ENCODE data around the gene SHISA9.

The SHISA9 gene

DNA sequence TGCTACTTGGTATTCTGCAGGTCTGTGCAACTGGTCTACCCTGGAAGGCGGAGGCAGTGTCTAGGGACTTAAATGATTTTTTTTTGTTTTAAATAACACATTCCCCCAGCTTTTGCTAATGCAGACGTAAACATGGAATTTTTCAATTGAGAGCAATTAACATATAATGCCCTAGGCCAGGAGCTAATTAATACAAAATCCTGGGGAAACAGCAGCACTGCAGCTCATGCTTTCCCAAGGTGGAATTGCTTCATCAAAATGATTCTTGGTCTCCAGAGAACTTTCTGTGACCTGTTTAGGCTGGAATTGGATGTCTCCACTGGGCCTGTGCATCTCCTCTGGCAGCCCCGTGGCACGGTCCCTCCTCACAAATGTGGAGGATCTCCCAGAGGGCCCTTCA, 50.6 kb downstream of the SHISA9 start:
- no peak for DNase-seq (ENCODE audit: low read depth in 2 of 2)

DNA sequence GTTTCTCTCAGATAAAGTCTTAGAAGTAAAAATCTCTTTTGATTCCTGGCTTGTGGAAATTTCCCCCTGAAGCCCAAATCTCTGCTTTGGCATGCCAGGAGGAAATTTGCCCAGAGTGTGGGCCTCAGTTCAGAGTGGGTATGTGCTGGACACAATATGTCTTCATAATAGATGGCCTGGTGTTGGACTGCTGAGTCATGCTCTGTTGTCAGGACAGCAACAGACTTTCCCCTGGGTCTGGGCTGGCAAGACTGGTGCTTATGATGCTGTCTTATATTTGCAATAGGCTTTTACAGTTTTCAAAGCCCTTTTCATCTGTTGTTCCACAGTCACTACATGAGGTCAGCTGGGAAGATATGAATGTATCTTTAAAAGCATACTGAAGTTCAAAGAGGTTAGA, 57.0 kb downstream of the SHISA9 start:
- DNase-seq (ENCODE audit: low read depth in 2 of 2) = no peak

DNA sequence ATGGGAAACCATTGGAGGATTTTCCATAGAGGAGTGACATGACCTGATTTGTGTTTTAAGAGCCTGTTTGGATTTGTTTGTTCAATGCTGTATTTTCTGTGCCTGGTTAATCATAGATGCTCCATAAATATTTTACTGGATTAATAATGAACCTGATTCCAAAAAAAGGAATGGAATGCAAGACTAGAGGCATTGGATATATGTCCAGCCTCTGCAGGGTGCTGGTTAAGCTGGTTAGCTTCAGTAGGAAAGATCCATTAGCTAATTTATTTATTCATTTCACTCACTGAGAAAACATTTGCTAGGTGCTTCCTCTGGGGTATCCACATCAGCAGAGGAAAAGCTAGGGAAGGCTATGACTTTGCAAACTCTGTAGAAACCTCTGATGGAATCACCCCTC, 57.7 kb downstream of the SHISA9 start:
- DNase-seq (ENCODE audit: low read depth in 2 of 2) = no peak

DNA sequence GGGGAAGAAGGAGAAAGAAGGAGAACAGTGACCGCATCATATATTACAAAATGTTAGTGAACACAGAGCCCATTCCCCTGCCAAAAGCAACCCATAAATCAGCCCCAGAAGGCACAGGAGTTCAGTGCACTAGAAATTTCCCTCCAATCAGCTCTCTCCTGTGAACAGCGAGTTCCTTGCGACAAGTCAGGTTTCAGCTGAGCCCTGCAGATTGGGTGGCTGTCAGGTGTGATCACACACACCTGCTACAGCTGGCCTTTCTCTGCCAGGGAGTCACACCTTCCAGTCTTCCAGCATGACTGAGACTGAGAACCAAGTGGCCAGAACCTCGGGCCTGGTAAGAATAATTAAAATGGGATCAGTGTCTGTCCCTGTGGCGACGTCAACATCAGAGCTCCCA, 60.2 kb downstream of the SHISA9 start:
- no peak for DNase-seq (ENCODE audit: low read depth in 2 of 2)

DNA sequence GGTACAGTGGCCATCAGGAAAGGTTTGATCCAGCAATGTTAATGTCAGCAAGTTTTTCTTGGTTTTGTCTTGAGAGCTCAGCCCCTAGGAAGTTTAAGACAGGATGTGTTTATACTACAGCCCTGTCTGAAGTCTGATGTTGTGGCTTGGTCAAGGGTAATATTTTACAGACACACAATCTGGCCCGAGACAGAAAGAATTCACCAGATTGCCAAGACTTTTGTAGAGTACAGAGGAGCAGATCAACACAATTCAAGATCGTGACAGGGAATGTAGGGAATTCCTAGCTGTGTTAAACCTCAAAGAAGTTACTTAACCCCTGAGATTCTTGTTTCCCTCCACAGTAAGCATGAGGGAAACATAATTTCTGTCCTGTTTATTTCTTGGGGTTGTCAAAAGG, 63.1 kb downstream of the SHISA9 start:
- DNase-seq (ENCODE audit: low read depth in 2 of 2) = no peak

DNA sequence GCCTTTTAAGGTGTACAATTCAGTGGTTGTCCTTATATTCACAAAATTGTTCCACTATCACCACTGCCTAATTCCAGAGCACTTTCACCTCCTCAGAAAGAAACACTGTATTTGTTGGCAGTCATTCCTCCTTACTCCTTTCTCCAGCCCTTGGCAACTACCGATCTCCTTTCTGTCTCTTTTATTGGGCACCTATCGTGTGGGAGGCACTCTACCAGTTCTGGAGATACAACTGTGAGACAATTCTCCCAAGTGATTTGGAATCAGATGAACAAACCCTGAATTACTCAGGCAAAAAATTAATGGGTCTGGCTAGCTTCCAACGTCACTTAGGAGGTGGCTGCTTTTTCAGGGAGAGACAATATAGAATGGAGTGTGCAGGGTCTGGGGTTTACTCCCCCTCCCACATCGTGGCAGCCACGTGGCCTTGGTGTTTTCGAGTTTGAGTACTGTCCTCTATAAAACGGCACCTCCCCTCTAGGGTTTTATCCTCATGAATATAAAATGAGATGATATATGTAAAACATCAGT, 63.9 kb downstream of the SHISA9 start:
- DNase-seq (ENCODE audit: low read depth in 2 of 2) = no peak

DNA sequence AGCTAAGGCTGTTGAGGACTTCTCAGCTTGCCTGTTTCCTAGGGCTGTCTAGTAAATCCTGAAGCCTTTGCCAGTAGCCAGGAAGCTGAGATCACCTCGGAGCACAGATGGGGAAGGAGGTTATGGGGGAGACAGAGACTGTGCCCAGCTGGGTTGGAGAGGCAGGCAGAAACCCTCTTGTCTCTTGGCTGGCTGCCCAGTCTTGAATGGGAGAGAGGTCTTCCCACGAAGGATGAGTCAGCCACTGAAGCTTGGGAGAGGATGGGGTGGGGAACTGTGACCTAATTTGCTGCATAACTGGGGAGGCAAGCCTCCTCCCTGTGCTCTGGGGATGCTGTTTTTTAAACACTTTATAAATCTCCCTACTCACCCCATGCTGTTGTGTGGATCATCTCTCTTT, 69.8 kb downstream of the SHISA9 start:
- no peak for DNase-seq (ENCODE audit: low read depth in 2 of 2)

DNA sequence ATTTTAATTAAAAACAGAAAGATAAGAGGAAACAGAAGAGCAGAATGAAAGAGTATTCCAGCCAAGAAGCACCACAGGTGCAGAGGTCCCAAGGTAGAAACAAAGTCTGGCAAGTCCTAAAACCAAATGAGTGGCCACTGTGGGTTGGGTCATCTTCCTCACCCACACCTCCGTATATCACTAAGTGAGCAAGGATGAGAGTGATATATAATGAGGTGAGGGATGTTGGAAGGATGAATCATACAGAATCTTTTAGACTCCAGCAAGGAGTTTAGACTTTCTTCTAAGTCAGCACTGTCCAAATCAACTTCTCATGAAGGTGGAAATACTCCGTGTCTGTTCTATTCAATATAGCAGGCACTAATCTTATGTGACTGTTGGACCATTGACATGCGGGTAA, 70.8 kb downstream of the SHISA9 start:
- DNase-seq (ENCODE audit: low read depth in 2 of 2) = no peak

DNA sequence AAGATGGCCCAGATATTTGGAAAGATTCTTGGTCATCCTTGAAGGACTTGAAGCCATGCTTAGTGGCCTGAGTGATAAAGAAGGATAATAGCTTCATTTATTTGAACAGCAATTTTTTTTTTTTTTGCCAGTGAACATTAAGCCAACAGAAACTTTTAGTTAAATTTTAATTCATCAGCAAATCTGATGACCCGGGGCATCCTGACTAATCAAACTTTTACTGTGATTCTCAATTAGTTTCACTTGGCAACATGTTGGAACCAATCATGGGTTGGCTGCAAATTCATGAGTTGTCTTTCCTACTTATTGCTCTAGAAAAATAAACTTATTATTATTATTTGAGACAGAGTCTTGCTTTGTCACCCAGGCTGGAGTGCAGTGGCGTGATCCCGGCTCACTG, 74.4 kb downstream of the SHISA9 start:
- DNase-seq (ENCODE audit: low read depth in 2 of 2) = no peak

DNA sequence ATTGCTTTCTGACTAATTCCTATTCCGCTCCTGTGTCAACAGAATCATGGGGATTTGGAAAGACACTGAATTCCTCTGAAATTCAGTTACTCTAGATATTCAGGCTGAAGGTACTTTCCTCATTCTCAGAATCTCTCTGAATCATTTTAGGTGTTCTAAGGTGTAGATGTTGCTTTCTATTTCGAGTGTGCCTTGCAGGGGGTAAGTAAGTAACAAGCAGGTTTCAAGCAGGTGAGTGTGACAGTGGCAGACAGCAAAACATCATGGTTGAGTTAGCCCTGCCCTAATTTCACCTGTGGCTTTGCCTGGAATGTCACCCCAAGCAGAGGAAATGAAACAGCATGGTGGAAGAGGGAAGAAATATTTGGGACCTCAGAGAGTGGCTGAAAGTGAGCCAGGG, 75.1 kb downstream of the SHISA9 start:
- DNase-seq (ENCODE audit: low read depth in 2 of 2) = no peak

DNA sequence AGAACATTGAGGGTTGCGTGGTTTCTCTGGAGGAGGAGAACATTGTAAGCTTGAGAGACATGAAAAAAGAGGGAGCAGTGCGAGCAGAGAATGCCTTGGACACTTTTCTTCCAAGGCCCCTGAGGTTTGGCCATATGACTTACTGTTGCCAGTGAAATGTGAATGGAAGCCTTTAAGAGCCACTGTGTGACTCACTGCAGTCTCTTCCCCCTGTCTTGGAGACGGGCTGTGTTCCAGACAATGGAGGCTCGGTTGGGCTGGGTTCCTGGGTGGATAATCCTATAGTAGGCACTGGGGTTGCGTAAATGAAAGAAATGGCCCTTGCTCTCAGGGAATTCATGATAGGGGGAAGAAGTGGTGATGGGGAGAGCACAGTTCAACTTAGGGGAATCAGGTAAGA, 75.5 kb downstream of the SHISA9 start:
- no peak for DNase-seq (ENCODE audit: low read depth in 2 of 2)

DNA sequence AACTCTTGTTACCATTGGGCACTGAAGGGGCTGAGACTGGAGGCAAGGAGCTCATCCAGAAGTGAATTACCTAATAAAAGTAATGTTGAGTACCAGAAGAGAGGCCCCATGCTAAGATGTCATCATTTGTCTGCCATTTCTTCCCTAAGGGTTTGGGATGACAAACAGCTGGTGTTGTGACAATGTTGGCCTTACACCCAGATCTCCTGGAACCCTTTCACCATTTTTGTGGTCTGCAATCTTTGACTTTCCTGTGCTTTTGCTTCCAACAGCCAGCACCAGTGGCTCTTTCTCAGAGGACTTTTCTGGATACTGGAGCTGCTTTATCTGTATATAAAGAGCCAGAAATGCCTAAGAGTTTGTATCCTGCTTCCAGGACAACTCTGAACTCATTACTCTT, 84.1 kb downstream of the SHISA9 start:
- no peak for DNase-seq (ENCODE audit: low read depth in 2 of 2)

DNA sequence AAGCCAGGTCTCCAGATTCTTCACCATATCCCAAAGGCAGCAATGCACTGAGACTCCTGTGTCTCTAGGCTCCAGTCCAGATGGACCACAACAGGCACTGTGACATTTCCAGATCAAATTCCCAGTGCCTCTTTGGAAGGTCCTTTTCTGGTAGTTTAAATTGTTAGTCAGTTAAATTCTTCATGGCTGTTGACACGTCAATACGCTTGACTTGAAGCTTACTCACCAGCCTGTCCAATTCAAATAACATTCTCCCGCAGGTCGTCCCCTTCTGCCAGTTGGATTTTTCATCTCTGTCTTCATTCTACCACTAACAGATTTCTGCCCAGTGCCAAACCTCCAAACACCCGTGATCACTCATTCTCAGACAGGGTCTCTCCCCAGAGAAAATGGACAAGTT, 86.7 kb downstream of the SHISA9 start:
- DNase-seq (ENCODE audit: low read depth in 2 of 2) = no peak

DNA sequence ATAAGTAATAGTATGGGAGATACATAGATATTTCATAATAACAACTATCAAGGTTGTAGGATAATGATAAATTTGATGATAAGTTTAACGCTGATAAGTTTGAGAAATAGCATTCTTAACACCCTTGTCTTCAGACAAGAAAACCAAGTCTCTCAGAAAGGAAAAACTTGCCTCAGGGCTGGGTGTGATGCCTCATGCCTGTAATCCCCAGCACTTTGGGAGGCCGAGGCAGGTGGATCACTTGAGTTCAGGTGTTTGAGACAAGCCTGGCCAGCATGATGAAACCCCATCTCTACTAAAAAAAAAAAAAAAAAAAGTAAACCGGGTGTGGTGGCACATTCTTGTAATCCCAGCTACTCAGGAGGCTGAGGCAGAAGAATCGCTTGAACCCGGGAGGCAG, 90.7 kb downstream of the SHISA9 start:
- DNase-seq (ENCODE audit: low read depth in 2 of 2) = no peak

DNA sequence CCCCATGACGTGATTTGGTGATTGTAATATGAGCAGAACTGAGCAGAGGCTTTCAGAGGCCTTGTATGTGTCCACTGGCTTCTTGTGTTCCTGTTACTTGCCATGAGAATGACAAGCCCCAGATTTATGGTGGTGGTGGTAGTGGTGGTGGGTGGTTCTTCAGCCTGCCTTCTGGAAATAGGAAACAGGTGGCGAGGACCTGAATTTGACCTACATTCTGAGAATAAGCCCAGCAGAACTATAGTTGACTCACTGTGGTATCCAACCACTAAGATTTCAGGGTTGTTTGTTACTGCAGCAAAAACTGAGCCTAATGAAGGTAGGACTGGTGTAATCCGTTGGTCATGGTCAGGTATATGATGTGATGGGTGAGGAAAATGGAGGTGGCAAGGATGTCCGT, 93.0 kb downstream of the SHISA9 start:
- no peak for DNase-seq (ENCODE audit: low read depth in 2 of 2)

DNA sequence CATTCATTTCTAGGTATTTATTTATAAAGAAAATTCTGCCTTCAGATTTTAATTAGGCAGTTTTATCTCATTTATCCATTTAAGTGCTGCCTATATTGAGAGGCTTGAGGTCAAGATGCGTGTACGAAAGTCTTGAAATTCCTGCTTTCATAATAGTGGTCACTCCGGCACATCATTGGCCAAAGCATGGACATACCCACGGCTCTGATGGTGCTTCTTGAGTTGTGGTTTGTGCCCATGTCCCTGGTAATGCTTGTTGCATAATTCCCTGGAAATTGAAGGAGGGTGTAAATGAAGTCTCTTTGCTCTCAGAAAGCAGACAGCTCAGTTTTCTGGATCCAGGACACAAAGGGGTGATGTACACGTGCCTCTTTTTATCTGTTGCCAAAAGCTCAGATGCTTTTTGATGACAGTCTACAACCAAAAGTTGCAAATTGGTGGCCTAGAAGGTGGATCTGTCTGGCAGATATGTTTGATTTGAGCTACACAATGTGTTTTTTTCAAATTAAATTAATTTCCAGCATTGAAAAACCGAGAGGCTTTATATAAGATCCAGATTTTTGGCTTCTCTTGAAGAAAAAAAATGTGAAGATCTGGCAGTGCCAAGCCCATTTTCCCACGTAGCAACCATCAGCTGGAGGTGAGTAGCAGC, 94.4 kb downstream of the SHISA9 start:
- no peak for DNase-seq (ENCODE audit: low read depth in 2 of 2)

DNA sequence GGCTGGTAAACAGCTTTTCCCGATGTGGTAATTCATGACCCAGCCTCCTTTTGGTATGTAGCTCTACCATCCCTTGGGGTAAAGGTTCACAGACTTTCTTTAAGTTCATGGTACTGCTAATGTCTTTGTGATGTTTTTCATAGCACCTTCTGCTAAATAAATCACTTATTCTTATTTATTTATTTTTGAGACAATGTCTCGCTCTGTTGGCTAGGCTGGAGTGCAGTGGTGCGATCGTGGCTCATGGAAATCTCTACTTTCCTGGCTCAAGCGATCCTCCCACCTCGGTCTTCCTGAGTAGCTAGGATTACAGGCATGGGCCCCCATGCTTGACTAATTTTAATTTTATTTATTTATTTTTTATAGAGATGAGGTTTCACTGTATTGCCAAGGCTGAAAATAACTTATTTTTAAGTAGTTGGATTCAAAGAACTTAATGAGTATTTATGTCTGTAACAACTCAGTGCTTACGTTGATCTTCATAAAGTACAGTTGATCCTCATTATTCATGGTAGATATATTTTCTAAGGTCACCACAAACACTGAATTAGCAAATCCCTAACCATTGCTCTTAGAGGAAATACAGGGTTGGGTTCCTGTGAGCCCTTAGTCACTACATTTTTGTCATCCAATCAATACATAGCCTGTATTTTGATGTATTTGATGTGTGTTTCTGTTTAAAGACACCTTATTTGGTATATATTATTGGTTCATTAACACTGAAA, 97.1 kb downstream of the SHISA9 start:
- no peak for DNase-seq (ENCODE audit: low read depth in 2 of 2)

DNA sequence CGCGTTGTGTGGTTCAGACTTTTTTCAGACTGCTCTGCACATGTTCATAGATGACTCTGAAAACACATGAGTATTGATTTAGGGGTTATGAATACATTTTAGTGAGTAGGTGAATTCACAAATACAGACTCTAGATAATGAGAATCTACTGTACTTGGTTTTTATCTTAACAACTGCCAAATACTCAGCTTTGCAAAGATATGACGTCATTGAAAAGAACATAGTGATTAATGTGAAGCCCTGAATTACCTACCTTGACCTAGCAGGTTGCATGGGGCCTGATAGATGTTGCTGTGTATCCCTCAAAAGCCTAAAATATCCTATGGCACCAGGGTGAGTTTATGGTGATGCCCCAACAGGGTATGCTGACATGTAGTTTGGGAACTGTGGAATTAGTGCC, 98.0 kb downstream of the SHISA9 start:
- no peak for DNase-seq (ENCODE audit: low read depth in 2 of 2)

DNA sequence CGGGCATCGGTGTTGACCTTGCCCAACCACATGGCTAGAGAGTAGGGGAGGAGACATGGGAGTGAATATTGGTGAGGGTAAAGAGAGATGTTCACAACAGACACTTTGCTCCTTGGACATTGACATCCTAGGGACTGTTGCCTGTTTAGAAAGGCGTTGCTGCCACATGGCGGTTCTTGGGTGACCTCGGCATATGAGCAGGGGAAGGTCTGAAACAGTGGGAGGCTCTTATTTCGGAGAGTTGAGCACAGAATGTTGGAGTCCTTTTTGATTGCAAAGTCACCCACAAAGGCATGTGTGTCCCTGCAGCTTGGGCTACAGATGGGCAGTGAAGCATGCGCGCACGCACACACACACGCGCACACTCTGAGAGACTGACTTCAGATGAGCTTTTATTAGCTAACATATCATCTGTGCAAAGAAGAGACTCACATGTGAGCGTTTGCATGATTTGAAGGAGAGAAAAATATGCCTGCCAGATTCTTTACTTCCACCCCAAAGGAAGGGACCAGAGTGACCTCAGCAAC, 104.4 kb downstream of the SHISA9 start:
- no peak for DNase-seq (ENCODE audit: low read depth in 2 of 2)

DNA sequence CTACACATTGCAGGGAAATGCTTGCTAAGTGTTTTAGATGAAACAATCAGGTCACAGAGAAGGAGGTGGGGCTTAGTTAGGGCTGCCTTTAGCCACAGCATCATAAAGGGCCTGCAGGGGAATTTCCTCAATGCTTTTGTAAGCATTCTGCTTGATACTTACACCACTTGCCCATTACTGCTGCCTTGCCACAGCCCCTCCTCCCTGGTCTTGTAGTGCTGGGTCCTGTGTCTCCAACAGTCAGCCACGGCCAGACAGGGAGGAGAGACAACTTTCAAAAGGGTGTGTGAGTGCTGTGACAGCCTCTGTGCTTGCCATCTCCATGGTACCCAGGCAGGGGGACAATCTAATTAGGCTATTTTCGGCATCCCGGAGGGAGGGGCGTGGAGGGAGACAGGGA, 111.2 kb downstream of the SHISA9 start:
- DNase-seq (ENCODE audit: low read depth in 2 of 2) = no peak

DNA sequence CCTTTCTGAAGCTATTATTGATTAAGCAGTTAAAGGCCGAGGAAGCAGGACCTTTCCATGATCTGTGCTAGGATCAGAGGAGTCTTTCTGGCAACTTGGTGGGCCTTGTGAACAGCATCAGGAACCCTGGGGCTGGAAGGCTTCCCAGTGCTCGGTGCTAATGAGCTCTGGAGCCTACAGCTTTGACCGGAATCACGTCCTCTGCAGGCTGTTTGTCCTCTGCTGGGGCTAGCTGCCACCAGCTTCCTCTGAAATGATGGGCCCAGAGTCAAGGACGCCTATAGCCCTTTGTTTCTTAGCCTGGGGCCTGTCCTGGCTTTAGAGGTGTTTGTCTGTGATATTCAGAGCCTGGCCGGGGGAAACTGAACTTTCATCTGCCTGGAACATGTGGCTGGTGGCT, 111.6 kb downstream of the SHISA9 start:
- DNase-seq (ENCODE audit: low read depth in 2 of 2) = no peak

DNA sequence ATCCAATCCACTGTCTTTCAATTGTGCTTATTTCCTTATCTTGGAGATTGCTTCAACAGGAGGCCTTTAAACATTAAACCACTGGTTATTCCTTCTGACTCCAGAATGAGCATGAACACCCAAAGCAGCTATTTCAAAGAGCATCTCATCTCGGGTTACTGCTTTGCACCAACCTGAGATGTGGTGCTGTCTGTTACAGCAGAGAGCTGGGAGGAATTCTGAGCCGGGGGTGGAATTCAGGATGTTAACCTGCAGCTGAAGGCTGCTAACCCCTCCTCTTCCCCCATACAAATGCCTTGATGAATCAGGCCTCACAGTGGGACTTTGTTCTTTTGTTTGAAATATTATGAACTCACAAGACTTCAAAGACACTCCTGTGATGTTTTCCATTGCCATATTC, 113.1 kb downstream of the SHISA9 start:
- DNase-seq (ENCODE audit: low read depth in 2 of 2) = no peak

DNA sequence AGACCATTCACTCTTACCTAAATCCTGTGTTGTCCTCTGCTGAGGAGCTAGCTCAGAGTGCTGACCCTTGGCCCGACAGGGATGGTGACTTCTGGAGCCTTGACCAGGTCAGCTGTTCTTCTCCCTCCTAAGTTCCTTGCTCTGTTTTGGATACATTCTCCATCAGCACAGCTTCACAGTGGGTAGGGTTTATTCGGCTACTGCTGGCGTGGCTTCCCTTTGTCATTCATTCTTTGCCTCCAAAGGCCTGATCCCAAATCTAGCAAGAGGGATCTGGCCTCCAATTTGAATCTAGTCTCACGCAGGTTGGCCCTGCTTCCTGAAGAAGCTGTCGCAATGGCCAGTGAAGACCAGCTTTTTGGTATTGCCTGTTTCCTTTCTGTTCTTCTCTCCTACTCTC, 116.6 kb downstream of the SHISA9 start:
- no peak for DNase-seq (ENCODE audit: low read depth in 2 of 2)
